GM13977 (cell line): Measurements from ENCODE around the gene SPDYE17.
"Not testable (repeated sequence)": the region's sequence is repeated elsewhere in the genome, so short reads cannot be mapped to it uniquely, and the experiment has no call there.

Experiments
- DNase-seq: peaks from one replicate; pipeline ENCODE4 v3.0.0; 2012; ENCODE audit warnings: low spot score
- in situ Hi-C: fragments of 300-500 bp; cut with MboI; formaldehyde crosslinking; loops from one replicate; pipeline ENCODE4 v1.12.0; 2022; ENCODE audit warnings: low sequenced_read_pairs, low pct_unique_long_range_greater_than_20kb, mixed read lengths, inconsistent platforms; ENCODE audit not compliant: unreplicated experiment
- TF ChIP-seq, protein P1 (sequence below): IDR thresholded peaks from 2 replicates; pipeline ENCODE4 v1.5.1; 2012; ENCODE audit warnings: mild to moderate bottlenecking, control low read depth; ENCODE audit not compliant: insufficient read depth; ENCODE audit errors: extremely low read depth, missing control alignments

Gene SPDYE17

DNA sequence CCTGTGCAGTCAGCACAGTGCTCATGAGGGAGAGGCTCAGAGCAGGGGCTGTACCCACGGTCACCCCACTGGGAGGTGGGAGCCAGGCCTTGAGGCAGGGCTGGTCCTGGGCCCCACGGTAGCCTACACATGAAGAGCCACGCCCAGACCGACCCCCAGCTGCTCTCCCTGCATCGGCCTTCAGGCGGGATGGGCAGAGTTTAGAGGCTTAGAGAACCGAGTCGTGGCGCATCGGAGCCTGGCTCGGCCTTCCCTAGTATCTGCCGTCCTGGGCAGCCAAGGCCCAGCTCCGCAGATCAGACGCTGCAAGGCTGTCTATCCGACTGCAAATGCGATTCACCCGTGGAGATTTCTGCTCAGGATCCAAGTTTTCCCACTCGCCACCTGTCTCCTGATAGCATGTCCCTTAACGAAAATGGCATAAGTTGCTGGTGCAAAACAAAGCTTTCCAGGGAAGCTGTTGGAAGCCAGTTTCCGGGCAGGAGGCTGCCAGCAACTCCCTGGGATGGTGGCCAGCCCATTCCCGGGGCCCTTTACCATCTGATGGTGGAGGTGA is 29.4 kb downstream of the SPDYE17 start:
- DNase-seq = peak; percentile 2
- in situ Hi-C loops = not testable (repeated sequence)

DNA sequence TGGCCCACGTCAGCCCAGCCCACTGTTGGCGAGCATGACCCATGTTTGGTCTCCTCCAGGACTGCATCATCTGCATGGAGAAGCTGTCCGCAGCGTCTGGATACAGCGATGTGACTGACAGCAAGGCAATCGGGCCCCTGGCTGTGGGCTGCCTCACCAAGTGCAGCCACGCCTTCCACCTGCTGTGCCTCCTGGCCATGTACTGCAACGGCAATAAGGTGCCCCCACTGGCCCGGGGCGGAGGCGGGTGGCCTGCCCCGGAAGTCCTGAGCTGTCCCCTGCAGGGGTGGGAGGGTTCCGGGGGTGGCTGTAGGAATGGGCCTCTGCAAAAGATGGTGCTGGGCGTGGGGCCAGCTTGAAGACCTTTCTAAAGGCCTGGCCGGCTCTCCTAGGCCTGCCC is 30.1 kb downstream of the SPDYE17 start:
- DNase-seq, in situ Hi-C loops: not testable (repeated sequence)

DNA sequence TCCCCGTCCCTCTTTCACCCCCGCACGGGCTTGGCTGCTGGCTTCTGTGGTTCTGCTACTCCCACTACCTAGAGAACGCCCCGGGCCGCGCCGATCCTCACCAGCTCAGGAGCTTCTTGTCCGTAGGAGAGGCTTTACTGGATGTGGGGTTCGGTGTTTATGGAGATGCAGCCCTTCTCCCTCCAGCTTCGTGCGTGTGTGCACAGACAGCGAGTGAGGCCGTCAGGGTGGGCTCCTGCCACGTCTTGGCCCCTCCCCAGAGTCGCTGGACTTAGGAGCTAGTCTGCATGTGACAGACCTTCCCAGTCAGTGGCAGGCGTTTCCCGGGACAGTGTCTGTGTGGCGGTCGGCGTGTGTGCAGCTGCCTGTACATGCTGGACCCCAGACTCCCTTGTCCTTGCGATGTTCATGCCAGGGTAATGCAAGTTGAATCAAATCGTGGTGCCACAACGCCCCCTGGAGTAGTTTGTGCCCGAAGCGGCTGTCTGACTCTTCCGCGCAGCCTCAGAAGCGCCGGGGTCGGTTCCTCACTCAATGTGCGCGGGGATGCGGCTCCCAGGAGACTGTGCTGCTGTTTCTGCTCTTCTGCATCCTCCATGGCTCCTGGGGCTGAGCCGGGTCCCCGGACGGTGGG is 32.6 kb downstream of the SPDYE17 start:
- in situ Hi-C loops, DNase-seq: not testable (repeated sequence)

DNA sequence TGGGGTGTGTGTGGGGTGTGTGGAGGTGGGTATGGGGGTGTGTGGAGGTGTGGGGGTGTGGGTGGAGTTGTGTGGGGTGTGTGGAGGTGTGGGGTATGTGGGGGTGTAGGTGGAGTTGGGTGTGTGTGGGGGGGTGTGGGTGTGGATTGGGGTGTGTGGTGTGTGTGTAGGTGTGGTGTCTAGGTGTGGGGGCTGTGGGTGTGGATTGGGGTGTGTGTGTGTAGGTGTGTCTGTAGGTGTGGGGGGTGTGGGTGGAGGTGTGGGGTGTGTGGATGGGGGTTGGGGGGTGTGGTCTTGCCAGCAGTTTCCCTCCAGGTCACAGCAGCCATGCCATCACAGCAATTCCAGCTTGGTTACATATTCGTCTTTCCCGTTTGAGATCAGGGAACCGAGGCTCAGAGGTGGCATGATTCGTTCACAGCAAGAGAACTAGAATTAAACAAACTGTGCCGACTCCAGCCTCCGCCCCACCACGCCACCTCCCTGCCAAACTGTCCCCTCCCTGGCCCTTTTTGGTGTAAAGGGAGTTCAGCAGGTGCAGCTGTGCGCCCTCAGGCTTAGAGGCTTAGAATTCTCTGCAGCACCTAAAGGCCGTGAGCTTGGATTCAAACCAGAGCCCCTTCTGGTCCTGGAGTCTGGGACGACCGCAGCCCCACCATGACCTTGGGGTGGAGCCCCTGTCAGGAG is 33.3 kb downstream of the SPDYE17 start:
- in situ Hi-C loops = not testable (repeated sequence)
- DNase-seq = peak; percentile 46

DNA sequence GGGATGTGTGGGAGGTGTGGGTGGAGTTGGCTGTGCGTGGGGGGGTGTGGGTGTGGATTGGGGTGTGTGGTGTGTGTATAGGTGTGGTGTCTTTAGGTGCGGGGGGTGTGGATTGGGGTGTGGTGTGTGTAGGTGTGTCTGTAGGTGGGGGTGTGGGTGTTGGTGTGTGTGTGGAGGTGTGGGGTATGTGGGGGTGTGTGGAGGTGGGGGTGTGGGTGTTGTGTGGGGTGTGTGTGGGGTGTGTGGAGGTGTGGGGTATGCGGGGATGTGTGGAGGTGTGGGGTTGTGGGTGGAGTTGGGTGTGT is 33.9 kb downstream of the SPDYE17 start:
- DNase-seq = no peak
- in situ Hi-C loops = no loop called here
- TF ChIP-seq, protein P1, sequence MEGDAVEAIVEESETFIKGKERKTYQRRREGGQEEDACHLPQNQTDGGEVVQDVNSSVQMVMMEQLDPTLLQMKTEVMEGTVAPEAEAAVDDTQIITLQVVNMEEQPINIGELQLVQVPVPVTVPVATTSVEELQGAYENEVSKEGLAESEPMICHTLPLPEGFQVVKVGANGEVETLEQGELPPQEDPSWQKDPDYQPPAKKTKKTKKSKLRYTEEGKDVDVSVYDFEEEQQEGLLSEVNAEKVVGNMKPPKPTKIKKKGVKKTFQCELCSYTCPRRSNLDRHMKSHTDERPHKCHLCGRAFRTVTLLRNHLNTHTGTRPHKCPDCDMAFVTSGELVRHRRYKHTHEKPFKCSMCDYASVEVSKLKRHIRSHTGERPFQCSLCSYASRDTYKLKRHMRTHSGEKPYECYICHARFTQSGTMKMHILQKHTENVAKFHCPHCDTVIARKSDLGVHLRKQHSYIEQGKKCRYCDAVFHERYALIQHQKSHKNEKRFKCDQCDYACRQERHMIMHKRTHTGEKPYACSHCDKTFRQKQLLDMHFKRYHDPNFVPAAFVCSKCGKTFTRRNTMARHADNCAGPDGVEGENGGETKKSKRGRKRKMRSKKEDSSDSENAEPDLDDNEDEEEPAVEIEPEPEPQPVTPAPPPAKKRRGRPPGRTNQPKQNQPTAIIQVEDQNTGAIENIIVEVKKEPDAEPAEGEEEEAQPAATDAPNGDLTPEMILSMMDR = no peak

DNA sequence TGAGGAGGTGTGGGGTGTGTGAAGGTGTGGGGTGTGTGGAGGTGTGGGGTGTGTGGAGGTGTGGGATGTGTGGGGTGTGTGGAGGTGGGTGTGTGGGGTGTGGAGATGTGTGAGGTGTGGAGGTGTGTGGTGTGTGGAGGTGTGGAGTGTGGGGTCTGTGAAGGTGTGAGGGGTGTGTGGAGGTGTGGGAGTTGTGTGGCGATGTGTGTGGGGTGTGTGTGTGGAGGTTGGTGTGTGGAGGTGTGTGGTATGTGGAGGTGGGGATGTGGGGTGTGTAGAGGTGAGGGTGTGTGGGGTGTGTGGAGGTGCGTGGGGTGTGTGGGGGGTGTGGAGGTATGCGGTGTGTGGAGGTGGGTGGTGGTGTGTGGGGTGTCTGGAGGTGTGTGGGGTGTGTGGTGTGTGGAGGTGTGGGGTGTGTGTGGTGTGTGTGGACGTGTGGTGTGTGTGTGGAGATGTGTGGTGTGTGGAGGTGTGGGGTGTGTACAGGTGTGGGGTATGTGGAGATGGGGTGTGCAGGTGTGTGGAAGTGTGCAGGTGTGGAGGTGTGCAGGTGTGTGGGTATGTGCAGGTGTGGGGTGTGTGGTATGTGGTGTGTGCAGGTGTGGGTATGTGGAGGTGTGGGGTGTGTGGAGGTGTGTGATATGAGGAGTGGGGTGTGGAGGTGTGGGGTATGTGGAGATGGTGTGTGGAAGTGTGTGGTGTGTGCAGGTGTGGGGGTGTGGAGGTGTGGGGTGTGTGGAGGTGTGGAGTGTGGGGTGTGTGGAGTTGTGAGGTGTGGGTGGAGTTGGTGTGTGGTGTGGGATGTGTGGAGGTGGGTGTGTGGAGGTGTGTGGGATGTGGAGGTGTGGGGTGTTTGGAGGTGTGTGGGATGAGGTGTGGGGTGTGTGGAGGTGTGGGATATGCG is 34.5 kb downstream of the SPDYE17 start:
- TF ChIP-seq, protein P1 = no peak
- in situ Hi-C loops = no loop called here
- peak; percentile 49 for DNase-seq

DNA sequence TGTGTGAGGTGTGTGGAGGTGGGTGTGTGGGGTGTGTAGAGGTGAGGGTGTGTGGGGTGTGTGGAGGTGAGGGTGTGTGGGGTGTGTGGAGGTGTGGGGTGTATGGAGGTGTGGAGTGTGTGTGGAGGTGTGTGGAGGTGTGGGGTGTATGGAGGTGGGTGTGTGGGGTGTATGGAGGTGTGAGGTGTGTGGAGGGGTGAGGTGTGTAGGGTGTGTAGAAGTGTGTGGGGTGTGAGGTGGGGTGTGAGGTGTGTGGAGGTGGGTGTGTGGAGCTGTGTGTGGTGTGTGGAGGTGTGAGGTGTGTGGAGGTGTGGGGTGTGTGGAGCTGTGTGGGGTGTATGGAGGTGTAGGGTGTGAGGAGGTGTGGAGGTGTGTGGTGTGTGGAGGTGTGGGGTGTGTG is 35.2 kb downstream of the SPDYE17 start:
- in situ Hi-C loops = not testable (repeated sequence)

DNA sequence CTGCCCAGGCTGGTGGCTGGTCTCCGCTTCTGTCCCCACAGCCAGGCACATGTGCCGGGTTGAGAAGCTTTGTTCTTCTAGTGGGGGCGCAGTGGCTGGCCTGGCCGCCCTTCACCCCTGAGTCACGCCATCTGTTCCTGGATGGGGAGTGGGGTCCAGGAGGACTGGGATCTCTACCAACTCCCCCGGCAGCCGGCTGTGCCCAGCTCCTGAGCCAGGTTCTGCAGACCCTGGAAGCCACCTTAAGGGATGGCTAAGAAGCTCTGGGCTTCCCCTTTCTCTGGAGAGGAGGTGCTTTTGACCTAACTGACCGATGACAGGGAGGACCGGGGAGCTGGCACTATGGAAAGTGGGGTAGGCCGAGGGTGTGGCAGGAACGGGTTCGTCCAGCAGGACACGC is 37.9 kb downstream of the SPDYE17 start:
- in situ Hi-C loops, DNase-seq: not testable (repeated sequence)

More for the DNA sequence above, 35.2 kb downstream of the SPDYE17 start:
- not testable (repeated sequence) for DNase-seq

DNA sequence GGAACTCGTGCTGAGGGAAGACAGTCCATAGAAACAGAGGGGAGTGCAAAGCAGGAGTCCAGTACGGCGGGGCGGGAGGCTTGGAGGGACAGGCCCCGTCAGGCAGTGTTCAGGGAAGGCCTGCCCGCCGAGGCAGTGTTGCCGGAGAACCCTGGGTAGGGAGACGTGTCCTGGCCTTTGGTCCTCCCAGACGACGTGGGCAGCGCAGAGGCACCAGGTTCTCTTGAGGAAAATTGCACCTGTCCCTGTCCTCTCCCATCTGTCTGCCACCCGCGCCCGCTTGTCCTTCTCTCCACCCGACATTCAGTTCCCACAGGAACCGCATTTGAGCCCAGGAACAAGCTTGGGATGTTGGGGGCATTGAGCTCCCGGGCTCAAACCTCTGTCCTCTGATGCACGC is 38.3 kb downstream of the SPDYE17 start:
- in situ Hi-C loops, DNase-seq: not testable (repeated sequence)

DNA sequence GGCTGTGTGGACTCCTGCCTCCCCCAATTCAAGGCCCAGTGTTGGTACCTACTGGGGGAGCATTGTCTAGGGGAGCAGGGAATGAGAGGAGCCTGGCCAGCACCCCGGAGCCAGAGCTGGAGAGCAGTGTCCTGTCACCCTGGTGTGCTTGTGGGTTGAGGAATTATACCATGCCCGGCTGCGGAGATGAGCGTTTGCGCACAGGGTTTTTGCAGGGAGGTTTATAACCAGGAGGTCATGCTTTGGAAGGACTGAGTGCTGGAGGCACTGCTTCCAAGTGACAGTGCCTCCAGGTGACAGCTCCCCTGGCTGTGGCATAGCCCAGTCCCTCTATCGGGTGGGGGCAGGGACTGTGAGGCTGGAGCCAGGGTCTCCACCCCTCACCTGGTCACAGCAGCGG is 39.3 kb downstream of the SPDYE17 start:
- DNase-seq, in situ Hi-C loops: not testable (repeated sequence)

DNA sequence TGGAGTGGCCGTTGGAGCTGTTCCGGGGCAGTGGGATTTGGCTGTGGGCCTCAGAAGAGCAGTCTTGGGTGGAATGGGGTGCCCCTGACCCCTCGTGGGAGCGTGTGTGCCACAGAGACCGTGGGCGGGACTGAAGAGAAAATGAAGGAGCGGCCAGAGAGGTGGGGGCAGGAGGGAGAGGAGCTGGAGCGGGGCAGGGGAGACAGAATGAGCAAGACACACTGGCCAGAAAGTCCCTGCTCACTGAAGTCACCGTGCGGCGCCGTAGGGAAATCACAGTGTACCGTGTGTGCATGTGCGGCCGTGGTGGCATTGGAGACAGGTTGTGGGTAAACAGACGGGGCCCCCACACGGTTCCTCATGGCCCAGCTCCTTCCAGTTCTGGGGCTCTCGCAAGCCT is 40.0 kb downstream of the SPDYE17 start:
- in situ Hi-C loops, DNase-seq: not testable (repeated sequence)

DNA sequence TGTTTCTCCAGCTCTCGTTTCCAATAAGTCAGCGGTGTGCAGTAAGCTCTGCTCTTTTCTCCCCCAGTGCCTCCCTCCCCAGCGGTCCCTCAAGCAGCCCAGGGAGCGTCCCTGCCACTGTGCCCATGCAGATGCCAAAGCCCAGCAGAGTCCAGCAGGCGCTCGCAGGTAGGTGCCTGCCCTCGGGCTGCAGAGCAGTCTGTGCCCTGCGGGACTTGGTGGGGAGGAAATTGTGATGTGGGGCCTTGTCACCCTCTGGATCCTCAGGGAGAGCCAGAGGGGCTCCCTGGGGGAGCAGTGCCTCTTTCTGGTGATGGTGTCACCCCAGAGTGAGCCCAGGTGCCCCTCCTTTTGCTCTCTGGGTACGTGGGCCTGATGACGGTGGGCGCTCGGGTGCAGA is 42.0 kb downstream of the SPDYE17 start:
- in situ Hi-C loops = not testable (repeated sequence)

DNA sequence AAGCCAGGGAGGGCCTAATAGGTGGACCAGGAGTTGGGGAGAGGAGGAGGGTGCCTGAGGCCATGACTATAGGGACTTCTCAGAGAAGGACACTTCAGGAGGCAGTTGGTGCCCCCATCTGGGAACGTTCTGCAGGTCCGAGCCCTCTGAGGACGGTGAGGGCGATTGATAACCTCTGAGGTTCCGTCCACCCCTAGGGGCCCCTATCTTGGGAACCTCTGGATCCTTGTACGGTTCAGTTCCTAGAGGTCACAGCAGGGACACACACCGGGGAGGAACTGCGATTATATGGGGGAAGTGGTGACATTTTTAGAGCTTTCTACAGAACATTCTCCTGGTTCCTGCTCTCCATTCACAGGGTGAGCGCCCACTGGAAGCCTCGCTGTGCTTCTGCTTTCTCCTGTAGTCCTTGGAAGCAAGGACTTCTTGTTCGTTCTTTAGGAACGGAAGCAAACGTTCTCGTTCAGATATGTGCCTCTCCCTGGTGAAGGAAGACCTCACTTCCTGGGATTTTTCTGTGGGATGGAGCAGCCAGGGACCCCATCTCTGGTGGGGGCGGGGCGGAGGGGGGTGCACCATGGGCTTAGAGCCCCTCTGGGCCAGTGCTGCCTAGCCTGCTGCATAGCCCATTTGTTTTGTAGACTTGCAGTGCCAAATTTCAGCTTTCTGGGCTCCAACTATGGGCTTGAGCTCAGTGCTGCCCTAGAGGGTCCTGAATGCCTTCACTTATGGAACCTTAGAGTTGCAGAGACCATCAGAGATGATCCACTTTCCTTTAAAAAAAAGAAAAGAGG is 46.0 kb downstream of the SPDYE17 start:
- DNase-seq, in situ Hi-C loops: not testable (repeated sequence)

More for the DNA sequence above, 42.0 kb downstream of the SPDYE17 start:
- not testable (repeated sequence) for DNase-seq

DNA sequence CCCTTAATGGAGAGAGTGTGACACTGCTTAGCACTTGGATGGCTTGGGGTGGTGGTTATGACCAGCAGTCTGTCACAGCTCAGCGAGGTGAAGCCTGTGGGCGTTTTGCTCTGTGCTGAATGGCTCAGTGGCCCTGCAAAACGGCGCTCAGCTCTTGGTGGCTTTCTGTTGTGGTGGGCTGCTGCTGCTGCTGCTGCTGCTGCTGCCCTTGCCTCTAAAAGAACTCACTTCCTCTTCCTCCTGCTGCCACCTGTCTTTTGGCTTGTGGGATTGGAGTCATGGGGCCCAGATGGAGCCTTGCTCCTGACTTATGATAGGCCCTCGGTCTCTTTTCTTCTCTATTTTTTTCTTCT is 47.4 kb downstream of the SPDYE17 start:
- in situ Hi-C loops = not testable (repeated sequence)

More for the DNA sequence above, 47.4 kb downstream of the SPDYE17 start:
- DNase-seq = not testable (repeated sequence)
